Measurements from ENCODE around the gene GCAT.

DNA sequence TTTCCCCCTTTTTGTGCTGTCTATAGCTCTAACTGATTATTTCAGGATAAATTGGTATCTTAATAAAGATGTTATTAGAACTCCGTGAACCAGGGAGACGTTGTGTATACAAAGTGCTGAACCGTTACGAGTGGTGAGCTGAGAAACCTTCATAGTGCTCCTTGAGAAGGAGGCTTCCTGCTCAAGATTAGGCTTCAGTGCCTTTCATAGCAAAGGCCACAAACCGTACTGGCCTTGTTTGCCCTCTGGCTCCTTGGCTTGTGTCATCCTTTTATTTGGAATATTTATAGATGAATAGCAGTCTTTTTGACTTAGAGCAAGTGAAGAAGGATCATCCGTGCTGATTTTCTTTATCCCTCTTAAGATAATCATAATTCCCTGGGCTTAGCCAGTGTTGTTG lies 57.8 kb downstream of the GCAT start:
- TF ChIP-seq CTCF (IDR thresholded peaks at IDR 0.05) (no peak), EP300 (IDR thresholded peaks at IDR 0.05) (no peak), POLR2A (IDR thresholded peaks at IDR 0.05) (no peak)
